MCF 10A (cell line): ENCODE data around the gene TACR1. TPM values are rescaled to one million over a fixed set of nuclear protein-coding genes. Genes with fewer than 3 reads are reported as not detected.

Experiments
- BruUV-seq: library from RNA; stranded (reverse); fragments of 400-500 nt; replicated peaks from 2 replicates; lab custom pipeline; 2021; lab: Mats Ljungman, UMichigan
- CTCF ChIA-PET: fragments of 300-600 bp; sonication (Branson Sonifier 250); formaldehyde crosslinking; extraction: SDS; loops from one replicate; lab custom pipeline; 2021; ENCODE audit warnings: antibody characterized with exemption, inconsistent platforms; lab: Yijun Ruan, JAX
- POLR2A ChIA-PET: fragments of 300-600, 350-650 bp; sonication (Branson Sonifier 250); formaldehyde crosslinking; extraction: SDS; loops from one replicate; lab custom pipeline; 2020; ENCODE audit warnings: antibody characterized with exemption, inconsistent platforms; lab: Yijun Ruan, JAX
- DNase-seq: peaks from one replicate; pipeline ENCODE4 v3.0.0-alpha.2; 2018; ENCODE audit not compliant: unreplicated experiment
- H3K27ac Mint-ChIP-seq: one replicate; pipeline ENCODE4 v1.8.0; 2022; ENCODE audit warnings: mild to moderate bottlenecking, low read depth, mixed read lengths; ENCODE audit not compliant: unreplicated experiment
- H3K27me3 Mint-ChIP-seq: one replicate; pipeline ENCODE4 v1.8.0; 2022; ENCODE audit warnings: mixed read lengths; ENCODE audit not compliant: insufficient read depth, unreplicated experiment
- H3K36me3 Mint-ChIP-seq: one replicate; pipeline ENCODE4 v1.8.0; 2022; ENCODE audit warnings: mild to moderate bottlenecking, moderate library complexity, mixed read lengths; ENCODE audit not compliant: insufficient read depth, unreplicated experiment
- H3K4me1 Mint-ChIP-seq: one replicate; pipeline ENCODE4 v1.8.0; 2022; ENCODE audit warnings: mixed read lengths; ENCODE audit not compliant: insufficient read depth, unreplicated experiment
- H3K4me3 Mint-ChIP-seq: one replicate; pipeline ENCODE4 v1.8.0; 2022; ENCODE audit warnings: mild to moderate bottlenecking, moderate library complexity, mixed read lengths; ENCODE audit not compliant: unreplicated experiment
- H3K9me3 Mint-ChIP-seq: one replicate; pipeline ENCODE4 v1.8.0; 2022; ENCODE audit warnings: mixed read lengths; ENCODE audit not compliant: unreplicated experiment
- intact Hi-C: fragments of 100-400 bp; cut with micrococcal nuclease; formaldehyde crosslinking; loops from 2 replicates; pipeline ENCODE4 v1.14.1; 2022
- total RNA-seq: library from RNA; stranded (reverse); gene quantifications from 2 replicates; pipeline ENCODE4 v1.2.3, GENCODE V29; 2022
- TF ChIP-seq, protein P1 (sequence below): fragments of 200-600 bp; IDR thresholded peaks from one replicate; pipeline ENCODE4 v1.8.0; 2022; ENCODE audit warnings: antibody characterized with exemption, mild to moderate bottlenecking; ENCODE audit not compliant: unreplicated experiment

TACR1 gene
- total RNA-seq, 1 experiment from 2014 or later, result not detected

DNA sequence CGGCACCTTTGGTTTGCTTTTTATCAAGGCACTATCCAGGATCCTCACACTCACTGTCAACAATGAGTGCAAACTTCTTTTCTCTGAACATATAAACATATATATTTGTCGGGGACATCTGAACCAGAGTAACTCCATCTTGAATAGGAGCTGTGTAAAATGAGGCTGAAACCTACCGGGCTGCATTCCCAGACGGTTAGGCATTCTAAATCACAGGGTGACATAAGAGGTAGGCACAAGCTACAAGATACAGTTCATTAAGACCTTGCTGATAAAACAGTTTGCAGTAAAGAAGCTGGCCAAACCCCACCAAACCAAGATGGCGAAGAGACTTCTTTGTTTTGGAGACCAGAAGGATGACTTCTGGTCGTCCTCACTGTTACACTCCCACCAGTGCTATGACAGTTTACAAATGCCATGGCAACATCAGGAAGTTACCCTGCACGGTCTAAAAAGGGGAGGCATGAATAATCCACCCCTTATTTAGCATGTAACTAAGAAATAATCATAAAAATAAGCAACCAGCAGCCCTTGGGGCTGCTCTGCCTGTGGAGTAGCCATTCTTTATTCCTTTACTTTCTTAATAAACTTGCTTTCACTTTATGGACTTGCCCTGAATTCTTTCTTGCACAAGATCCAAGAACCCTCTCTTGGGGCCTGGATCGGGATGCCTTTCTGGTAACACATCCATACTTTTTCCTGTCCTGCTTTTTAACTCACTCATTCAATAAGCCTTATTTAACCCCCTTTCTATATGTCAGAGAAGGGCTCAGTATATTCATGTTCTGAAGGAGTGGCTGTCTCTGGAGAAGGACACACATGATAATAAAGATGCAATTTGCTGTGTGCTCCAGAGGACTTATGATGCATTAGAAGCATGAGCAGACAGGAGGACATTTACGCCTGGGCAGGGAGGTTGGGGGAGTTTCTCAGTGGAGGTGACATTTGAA lies 65.4 kb downstream of the TACR1 start:
- no peak overlapping the region for H3K27ac Mint-ChIP-seq
- TF ChIP-seq, protein P1, sequence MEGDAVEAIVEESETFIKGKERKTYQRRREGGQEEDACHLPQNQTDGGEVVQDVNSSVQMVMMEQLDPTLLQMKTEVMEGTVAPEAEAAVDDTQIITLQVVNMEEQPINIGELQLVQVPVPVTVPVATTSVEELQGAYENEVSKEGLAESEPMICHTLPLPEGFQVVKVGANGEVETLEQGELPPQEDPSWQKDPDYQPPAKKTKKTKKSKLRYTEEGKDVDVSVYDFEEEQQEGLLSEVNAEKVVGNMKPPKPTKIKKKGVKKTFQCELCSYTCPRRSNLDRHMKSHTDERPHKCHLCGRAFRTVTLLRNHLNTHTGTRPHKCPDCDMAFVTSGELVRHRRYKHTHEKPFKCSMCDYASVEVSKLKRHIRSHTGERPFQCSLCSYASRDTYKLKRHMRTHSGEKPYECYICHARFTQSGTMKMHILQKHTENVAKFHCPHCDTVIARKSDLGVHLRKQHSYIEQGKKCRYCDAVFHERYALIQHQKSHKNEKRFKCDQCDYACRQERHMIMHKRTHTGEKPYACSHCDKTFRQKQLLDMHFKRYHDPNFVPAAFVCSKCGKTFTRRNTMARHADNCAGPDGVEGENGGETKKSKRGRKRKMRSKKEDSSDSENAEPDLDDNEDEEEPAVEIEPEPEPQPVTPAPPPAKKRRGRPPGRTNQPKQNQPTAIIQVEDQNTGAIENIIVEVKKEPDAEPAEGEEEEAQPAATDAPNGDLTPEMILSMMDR, result no peak
- no TSS peak for BruUV-seq

DNA sequence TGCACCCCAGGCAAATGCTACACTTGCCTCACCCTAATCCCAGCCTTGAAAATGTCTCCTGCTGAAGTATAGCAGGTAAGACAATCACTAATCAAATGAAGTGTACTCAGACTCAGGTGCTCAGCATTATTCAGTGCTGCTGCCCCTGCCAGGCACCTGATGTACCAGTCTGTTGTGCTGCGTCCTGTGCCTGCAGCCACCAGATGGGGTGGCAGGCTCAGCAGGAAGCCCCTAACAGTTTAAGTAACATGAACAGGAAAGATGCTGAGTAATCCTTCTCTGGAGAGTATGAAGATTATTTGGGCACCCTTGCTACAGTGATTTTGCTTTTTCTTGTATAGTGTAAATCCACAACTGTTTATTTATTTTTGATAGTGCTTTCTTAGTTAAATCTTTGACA lies 69.1 kb downstream of the TACR1 start:
- TF ChIP-seq, protein P1, result no peak
- Mint-ChIP-seq H3K27me3 (no peaks in the 10 kb centered on the region), H3K9me3 (no peaks in the 10 kb centered on the region), H3K27ac (no peak overlapping the region), H3K4me3 (no peak overlapping the region), H3K4me1 (no peaks in the 10 kb centered on the region), H3K36me3 (no peaks in the 10 kb centered on the region)
- intact Hi-C loops, result no loop called here
- DNase-seq, result peak; percentile 30
- CTCF ChIA-PET, result interaction anchor here (0.6 to 1.1 kb wide), 2 partner anchors 66 to 265 kb away, joined by 3 to 5 read pairs; no protein-coding TSS in a partner anchor
- POLR2A ChIA-PET, result no interaction called here
- no TSS peak for BruUV-seq

More for the DNA sequence above, 65.4 kb downstream of the TACR1 start:
- no peaks in the 10 kb centered on the region for H3K9me3 Mint-ChIP-seq
- intact Hi-C loops, result no loop called here
- no peak overlapping the region for H3K4me3 Mint-ChIP-seq
- no peaks in the 10 kb centered on the region for H3K36me3 Mint-ChIP-seq
- no peaks in the 10 kb centered on the region for H3K27me3 Mint-ChIP-seq
- POLR2A ChIA-PET, result no interaction called here
- H3K4me1 Mint-ChIP-seq, result no peaks in the 10 kb centered on the region
- DNase-seq, result no peak
- CTCF ChIA-PET, result interaction anchor here (0.8 kb wide), 1 partner anchor 69 kb away, joined by 3 read pairs; no protein-coding TSS in a partner anchor

DNA sequence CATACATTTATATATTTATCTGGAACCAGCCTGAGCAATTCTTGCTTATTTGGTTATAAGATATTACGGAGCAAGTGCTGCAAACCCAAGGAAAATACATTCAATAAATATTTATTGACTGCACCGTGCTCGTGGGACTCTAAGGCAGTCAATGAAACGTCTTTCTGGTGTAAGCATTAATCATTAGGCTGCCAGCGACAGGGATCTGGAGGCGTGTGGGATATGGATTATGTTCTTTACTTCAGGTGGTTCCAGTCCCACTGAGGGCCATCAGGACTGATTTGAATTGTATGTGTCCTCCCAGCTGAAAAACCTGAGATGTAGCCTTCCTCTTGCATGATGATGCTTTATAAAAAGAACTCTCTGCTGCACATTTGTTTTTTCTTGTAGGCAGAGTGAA lies 75.4 kb downstream of the TACR1 start:
- peaks cover 5% of the 10 kb centered on the region for H3K4me1 Mint-ChIP-seq
- H3K36me3 Mint-ChIP-seq, result no peaks in the 10 kb centered on the region
- TF ChIP-seq, protein P1, result no peak
- no peak for DNase-seq
- BruUV-seq, result no TSS peak
- no peaks in the 10 kb centered on the region for H3K9me3 Mint-ChIP-seq
- H3K27ac Mint-ChIP-seq, result no peak overlapping the region
- no peaks in the 10 kb centered on the region for H3K27me3 Mint-ChIP-seq
- intact Hi-C loops, result no loop called here
- ChIA-PET CTCF (interaction anchor here (0.6 kb wide), 1 partner anchor 341 kb away, joined by 5 read pairs; no protein-coding TSS in a partner anchor), POLR2A (no interaction called here)
- H3K4me3 Mint-ChIP-seq, result no peak overlapping the region

DNA sequence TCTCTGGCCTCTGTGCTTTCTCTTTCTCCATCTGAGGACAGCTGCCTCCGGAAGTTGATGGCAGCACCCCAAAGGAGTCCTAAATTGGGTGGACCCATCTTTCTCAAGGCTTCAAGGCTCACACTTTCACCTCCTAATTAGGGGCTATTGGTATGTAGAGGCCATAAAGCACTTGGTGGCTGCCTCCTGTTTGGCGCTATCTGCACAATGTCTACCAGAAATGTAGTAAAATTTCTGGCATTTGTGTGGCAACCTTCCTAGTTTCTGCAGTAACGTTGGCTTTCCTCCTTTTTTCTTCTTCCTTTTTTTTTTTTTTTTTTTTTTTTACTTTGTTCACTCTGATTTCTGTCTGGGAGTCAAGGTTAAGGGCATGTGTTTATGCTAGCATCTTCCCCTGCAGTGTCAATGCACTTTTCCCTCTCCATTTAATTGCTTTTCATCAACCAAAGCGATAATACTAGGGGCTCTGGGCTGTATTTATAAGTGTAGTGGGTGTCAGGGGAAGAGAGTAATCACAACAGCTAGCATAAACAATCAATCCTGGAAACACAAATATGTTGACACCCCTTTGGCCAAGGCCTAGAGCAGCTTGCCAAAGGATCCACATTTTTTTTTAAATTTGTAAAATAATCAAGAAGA lies 86.0 kb downstream of the TACR1 start:
- Mint-ChIP-seq H3K9me3 (no peaks in the 10 kb centered on the region), H3K27me3 (no peaks in the 10 kb centered on the region), H3K36me3 (no peaks in the 10 kb centered on the region), H3K4me1 (no peaks in the 10 kb centered on the region), H3K4me3 (no peak overlapping the region), H3K27ac (no peak overlapping the region)
- no peak for DNase-seq
- TF ChIP-seq, protein P1, result no peak
- POLR2A ChIA-PET, result no interaction called here
- intact Hi-C loops, result no loop called here
- CTCF ChIA-PET, result no interaction called here
- BruUV-seq, result no TSS peak
